K562 (cell line): Measurements from ENCODE around the gene RNF223. TPM values are rescaled to one million over a fixed set of nuclear protein-coding genes. Genes with fewer than 3 reads are reported as not detected.

Experiments
- CBFA2T2 ChIP-seq: fragments of 450-650 bp; conservative IDR thresholded peaks from 2 replicates; pipeline ENCODE4 v1.6.1; 2017; ENCODE audit warnings: mild to moderate bottlenecking
- CREB1 ChIP-seq, 2 experiments: sonication (generic) in 1 of 2; formaldehyde crosslinking in 1 of 2; IDR thresholded peaks; 2 replicates each; pipeline versions ENCODE4 v1.6.1 to v1.8.0; 2012 to 2022; ENCODE audit warnings: inconsistent platforms in 1 of 2, mild to moderate bottlenecking in 1 of 2, missing genetic modification reagents in 1 of 2, moderate library complexity in 1 of 2
- HDAC2 ChIP-seq: fragments of 450-650 bp; IDR thresholded peaks from 2 replicates; pipeline ENCODE4 v1.6.1; 2016; ENCODE audit warnings: mild to moderate bottlenecking
- NFIC ChIP-seq: fragments of 450-650 bp; IDR thresholded peaks from 2 replicates; pipeline ENCODE4 v1.6.1; 2017; ENCODE audit warnings: mild to moderate bottlenecking, inconsistent platforms
- TCF3 ChIP-seq: sonication (generic); formaldehyde crosslinking; IDR thresholded peaks from 2 replicates; pipeline ENCODE4 v1.4.0; 2020; ENCODE audit warnings: mild to moderate bottlenecking, missing genetic modification reagents
- TOE1 ChIP-seq, 2 experiments: fragments of 450-650 bp in 1 of 2; sonication (generic) in 1 of 2; formaldehyde crosslinking in 1 of 2; IDR thresholded peaks; 2 replicates each; pipeline versions ENCODE4 v1.7.1 to v1.8.0; 2016 to 2022; ENCODE audit warnings: borderline replicate concordance in 2 of 2, mild to moderate bottlenecking in 2 of 2, antibody characterized with exemption in 1 of 2, inconsistent platforms in 1 of 2, low read depth in 1 of 2, missing genetic modification reagents in 1 of 2, moderate library complexity in 1 of 2
- ZC3H11A ChIP-seq: IDR thresholded peaks from 2 replicates; pipeline ENCODE4 v1.6.1; 2012; ENCODE audit warnings: low read depth, low read length, improper control_type of control experiment
- ZFP1 ChIP-seq: fragments of 450-650 bp; formaldehyde crosslinking; IDR thresholded peaks from 2 replicates; pipeline ENCODE4 v1.4.0; 2020; ENCODE audit warnings: mild to moderate bottlenecking, mixed read lengths
- ZNF23 ChIP-seq: fragments of 250-450 bp; sonication (Bioruptor Pico); IDR thresholded peaks from 2 replicates; pipeline ENCODE4 v1.4.0; 2020; ENCODE audit warnings: mild to moderate bottlenecking
- ZNF24 ChIP-seq: fragments of 450-650 bp; IDR thresholded peaks from 2 replicates; pipeline ENCODE4 v1.6.1; 2016
- ZNF274 ChIP-seq: IDR thresholded peaks from 2 replicates; pipeline ENCODE4 v1.6.1; 2011; ENCODE audit warnings: low read depth, mild to moderate bottlenecking, low read length, moderate library complexity, borderline replicate concordance
- ZNF408 ChIP-seq: fragments of 250-450 bp; sonication (Bioruptor Pico); IDR thresholded peaks from 2 replicates; pipeline ENCODE4 v1.4.0; 2020; ENCODE audit warnings: low read depth, mild to moderate bottlenecking, moderate library complexity
- ZNF507 ChIP-seq: conservative IDR thresholded peaks from 2 replicates; pipeline ENCODE4 v1.6.1; 2017; ENCODE audit warnings: missing genetic modification characterization, missing compliant biosample characterization
- ZNF75A ChIP-seq: fragments of 450-650 bp; formaldehyde crosslinking; IDR thresholded peaks from 2 replicates; pipeline ENCODE4 v1.4.0; 2020; ENCODE audit warnings: mild to moderate bottlenecking
- ZNF76 ChIP-seq: fragments of 250-450 bp; sonication (Bioruptor Pico); IDR thresholded peaks from 2 replicates; pipeline ENCODE4 v1.4.0; 2020; ENCODE audit warnings: mild to moderate bottlenecking, moderate library complexity, borderline replicate concordance
- ZNF778 ChIP-seq: fragments of 450-650 bp; formaldehyde crosslinking; IDR thresholded peaks from 2 replicates; pipeline ENCODE4 v1.4.0; 2020; ENCODE audit warnings: mild to moderate bottlenecking, moderate library complexity
- polyA plus RNA-seq, 8 experiments: library from polyadenylated mRNA; depleted of rRNA in 4 of 8; stranded (reverse) in 5 of 8; unstranded in 3 of 8; fragments of >200 nt; fragmentation: Nextera tagmentation in 2 of 8; fragmentation: Illumina TruSeq in 1 of 8; extraction: Ambion mirVana in 2 of 8; extraction: Trizol in 1 of 8; gene quantifications; 2 replicates each; pipeline versions ENCODE4 v1.2.1 to v1.2.3, GENCODE V29; 2011 to 2014; ENCODE audit warnings: inconsistent platforms in 1 of 8, missing spikeins in 1 of 8
- total RNA-seq, 7 experiments: library from RNA; depleted of rRNA in 6 of 7; stranded (reverse); fragments of >200 nt in 6 of 7; fragmentation: Illumina TruSeq in 2 of 7; extraction: Trizol in 2 of 7; gene quantifications; 2 replicates each; pipeline versions ENCODE4 v1.2.1 to v1.2.3, GENCODE V29; 2011 to 2021; ENCODE audit warnings: low replicate concordance in 1 of 7
- TF ChIP-seq, protein P1 (sequence below): sonication (generic); IDR thresholded peaks from 2 replicates; pipeline ENCODE4 v1.6.1; 2016
- TF ChIP-seq, protein P2 (sequence below): fragments of 450-650 bp; conservative IDR thresholded peaks from 2 replicates; pipeline ENCODE4 v1.6.1; 2016; ENCODE audit warnings: missing genetic modification characterization, low read depth, mild to moderate bottlenecking, control low read depth, missing compliant biosample characterization
- TF ChIP-seq, protein P3 (sequence below): fragments of 250-450 bp; sonication (Bioruptor Pico); IDR thresholded peaks from 2 replicates; pipeline ENCODE4 v1.8.0; 2021; ENCODE audit warnings: moderate library complexity, mild to moderate bottlenecking, inconsistent platforms
- TF ChIP-seq, protein P4 (sequence below): fragments of 450-650 bp; IDR thresholded peaks from 2 replicates; pipeline ENCODE4 v1.6.1; 2017; ENCODE audit warnings: mild to moderate bottlenecking, moderate library complexity

The RNF223 gene
- total and polyA plus RNA-seq, 9 of the 15 experiments (the other 6 are each of a cell fraction or from before 2014, with no cell fraction given) = 0.04 to 0.32 TPM; not detected in 7

DNA sequence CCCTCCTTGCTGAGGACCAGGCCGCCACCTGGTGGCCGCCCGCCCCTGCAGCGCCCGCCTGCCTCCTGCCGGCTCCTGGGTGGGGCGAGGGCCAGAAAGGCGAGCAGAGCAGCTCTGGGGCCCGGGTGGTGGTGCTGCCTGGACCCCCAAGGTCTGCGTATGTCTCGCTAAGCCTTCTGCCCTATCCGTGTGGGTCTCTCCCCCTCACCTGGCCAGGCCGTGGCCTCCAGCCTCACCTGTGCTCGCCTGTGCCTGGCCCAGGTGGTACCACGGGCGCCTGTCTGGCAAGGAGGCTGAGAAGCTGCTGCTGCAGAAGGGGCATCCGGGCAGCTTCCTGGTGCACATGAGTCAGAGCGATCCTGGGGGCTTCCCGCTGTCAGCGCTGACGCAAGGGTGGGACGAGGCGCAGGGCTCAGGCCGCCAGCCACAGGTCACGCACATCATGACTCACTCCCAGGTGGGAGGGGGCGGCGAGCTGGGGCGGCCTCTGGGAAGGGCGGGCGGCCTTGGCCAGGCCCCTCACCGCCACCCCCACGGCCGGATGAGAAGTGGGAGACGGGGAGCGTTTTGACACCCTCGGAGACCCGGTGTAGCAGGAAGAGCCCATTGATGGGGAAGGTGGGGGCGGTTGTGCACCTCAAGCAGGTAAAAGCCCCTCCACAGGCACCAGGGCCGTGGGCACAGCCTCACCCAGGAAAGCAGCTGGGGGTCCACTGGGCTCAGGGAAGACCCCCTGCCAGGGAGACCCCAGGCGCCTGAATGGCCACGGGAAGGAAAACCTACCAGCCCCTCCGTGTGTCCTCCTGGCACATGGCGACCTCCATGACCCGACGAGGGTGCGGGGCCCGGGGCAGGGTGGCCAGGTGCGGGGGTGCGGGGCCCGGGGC, 9.9 kb downstream of the RNF223 start (continued):
- TF ChIP-seq ZNF23 (no peak), ZNF76 (no peak), HDAC2 (peak; percentile 27; the same call in 1 of the 2 replicates), CREB1 (IDR thresholded peaks at IDR 0.05) (peak; percentile 82), CREB1 (CRISPR knock-in tag; IDR thresholded peaks at IDR 0.05) (peak; percentile 83; the same call in 1 of the 2 replicates), ZC3H11A (no peak), ZNF778 (CRISPR knock-in tag) (no peak), ZNF408 (CRISPR knock-in tag) (no peak), NFIC (no peak; the same call in 1 of the 2 replicates), CBFA2T2 (0 out of 2 replicates have a peak, but pooled peaks have one; percentile 30), ZFP1 (no peak), ZNF24 (no peak), TCF3 (CRISPR knock-in tag) (no peak), ZNF274 (no peak), TOE1 (IDR thresholded peaks at IDR 0.05; ENCODE audit: borderline replicate concordance) (peak; percentile 82; the same call in 1 of the 2 replicates), TOE1 (CRISPR knock-in tag; IDR thresholded peaks at IDR 0.05; ENCODE audit: borderline replicate concordance, low read depth) (no peak), ZNF507 (tag) (no peak), ZNF75A (CRISPR knock-in tag) (no peak)
- TF ChIP-seq, protein P1, sequence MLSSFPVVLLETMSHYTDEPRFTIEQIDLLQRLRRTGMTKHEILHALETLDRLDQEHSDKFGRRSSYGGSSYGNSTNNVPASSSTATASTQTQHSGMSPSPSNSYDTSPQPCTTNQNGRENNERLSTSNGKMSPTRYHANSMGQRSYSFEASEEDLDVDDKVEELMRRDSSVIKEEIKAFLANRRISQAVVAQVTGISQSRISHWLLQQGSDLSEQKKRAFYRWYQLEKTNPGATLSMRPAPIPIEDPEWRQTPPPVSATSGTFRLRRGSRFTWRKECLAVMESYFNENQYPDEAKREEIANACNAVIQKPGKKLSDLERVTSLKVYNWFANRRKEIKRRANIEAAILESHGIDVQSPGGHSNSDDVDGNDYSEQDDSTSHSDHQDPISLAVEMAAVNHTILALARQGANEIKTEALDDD = no peak
- TF ChIP-seq, protein P2, sequence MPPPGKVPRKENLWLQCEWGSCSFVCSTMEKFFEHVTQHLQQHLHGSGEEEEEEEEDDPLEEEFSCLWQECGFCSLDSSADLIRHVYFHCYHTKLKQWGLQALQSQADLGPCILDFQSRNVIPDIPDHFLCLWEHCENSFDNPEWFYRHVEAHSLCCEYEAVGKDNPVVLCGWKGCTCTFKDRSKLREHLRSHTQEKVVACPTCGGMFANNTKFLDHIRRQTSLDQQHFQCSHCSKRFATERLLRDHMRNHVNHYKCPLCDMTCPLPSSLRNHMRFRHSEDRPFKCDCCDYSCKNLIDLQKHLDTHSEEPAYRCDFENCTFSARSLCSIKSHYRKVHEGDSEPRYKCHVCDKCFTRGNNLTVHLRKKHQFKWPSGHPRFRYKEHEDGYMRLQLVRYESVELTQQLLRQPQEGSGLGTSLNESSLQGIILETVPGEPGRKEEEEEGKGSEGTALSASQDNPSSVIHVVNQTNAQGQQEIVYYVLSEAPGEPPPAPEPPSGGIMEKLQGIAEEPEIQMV = no peak
- TF ChIP-seq, protein P3, sequence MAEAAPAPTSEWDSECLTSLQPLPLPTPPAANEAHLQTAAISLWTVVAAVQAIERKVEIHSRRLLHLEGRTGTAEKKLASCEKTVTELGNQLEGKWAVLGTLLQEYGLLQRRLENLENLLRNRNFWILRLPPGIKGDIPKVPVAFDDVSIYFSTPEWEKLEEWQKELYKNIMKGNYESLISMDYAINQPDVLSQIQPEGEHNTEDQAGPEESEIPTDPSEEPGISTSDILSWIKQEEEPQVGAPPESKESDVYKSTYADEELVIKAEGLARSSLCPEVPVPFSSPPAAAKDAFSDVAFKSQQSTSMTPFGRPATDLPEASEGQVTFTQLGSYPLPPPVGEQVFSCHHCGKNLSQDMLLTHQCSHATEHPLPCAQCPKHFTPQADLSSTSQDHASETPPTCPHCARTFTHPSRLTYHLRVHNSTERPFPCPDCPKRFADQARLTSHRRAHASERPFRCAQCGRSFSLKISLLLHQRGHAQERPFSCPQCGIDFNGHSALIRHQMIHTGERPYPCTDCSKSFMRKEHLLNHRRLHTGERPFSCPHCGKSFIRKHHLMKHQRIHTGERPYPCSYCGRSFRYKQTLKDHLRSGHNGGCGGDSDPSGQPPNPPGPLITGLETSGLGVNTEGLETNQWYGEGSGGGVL (CRISPR knock-in tag) = no peak
- TF ChIP-seq, protein P4, sequence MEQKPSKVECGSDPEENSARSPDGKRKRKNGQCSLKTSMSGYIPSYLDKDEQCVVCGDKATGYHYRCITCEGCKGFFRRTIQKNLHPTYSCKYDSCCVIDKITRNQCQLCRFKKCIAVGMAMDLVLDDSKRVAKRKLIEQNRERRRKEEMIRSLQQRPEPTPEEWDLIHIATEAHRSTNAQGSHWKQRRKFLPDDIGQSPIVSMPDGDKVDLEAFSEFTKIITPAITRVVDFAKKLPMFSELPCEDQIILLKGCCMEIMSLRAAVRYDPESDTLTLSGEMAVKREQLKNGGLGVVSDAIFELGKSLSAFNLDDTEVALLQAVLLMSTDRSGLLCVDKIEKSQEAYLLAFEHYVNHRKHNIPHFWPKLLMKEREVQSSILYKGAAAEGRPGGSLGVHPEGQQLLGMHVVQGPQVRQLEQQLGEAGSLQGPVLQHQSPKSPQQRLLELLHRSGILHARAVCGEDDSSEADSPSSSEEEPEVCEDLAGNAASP = no peak
